ENCODE results near the gene PRKAA2.

The PRKAA2 gene

GRCh38 chr1:56715156-56715555, 70.0 kb downstream of the PRKAA2 start:
- TF ChIP-seq CTCF (conservative IDR thresholded peaks at IDR 0.05; ENCODE audit: low read depth): no peak
- no peak overlapping the region for H3K27ac ChIP-seq
- ChIA-PET POLR2A (ENCODE audit: low non-redundant PET) (no interaction called here), CTCF (interaction anchor here (0.6 kb wide), 1 partner anchor 789 kb away, joined by 3 read pairs; no protein-coding TSS in a partner anchor)
- DNase-seq (ENCODE audit: low spot score): no peak

GRCh38 chr1:56719171-56719570, 74.1 kb downstream of the PRKAA2 start:
- TF ChIP-seq CTCF (conservative IDR thresholded peaks at IDR 0.05; ENCODE audit: low read depth): no peak
- no peak overlapping the region for H3K27ac ChIP-seq
- POLR2A ChIA-PET (ENCODE audit: low non-redundant PET): no interaction called here
- CTCF ChIA-PET: no interaction called here
- DNase-seq (ENCODE audit: low spot score): no peak

DNA sequence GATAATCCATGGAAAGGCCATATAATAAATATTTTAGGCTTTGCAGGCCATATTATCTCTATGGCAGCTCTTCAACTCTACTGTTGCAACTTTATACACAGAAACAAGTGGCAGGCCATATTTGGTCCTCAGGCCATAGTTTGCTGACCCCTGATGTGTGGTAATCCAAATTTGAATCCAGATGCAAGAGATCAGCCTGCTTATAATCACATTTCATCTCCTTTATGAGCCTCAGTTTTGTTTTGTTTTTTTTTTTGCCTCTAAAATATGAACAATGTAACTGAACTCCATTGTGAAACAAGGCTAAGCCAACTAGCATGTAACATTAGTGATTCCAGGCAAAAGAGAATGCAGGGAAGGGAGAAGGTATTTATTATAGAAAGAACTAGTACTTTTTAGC, 81.6 kb downstream of the PRKAA2 start:
- no peak for DNase-seq (ENCODE audit: low spot score)
- H3K27ac ChIP-seq: no peak overlapping the region
- no peak for TF ChIP-seq CTCF (conservative IDR thresholded peaks at IDR 0.05; ENCODE audit: low read depth)
- ChIA-PET POLR2A (ENCODE audit: low non-redundant PET) (no interaction called here), CTCF (no interaction called here)

GRCh38 chr1:56728964-56729363, 83.8 kb downstream of the PRKAA2 start:
- no peak for DNase-seq (ENCODE audit: low spot score)
- no peak overlapping the region for H3K27ac ChIP-seq
- ChIA-PET POLR2A (ENCODE audit: low non-redundant PET) (no interaction called here), CTCF (no interaction called here)
- no peak for TF ChIP-seq CTCF (conservative IDR thresholded peaks at IDR 0.05; ENCODE audit: low read depth)

- POLR2A ChIA-PET (ENCODE audit: low non-redundant PET): no interaction called here
- DNase-seq (ENCODE audit: low spot score): no peak
- no peak overlapping the region for H3K27ac ChIP-seq
- CTCF ChIA-PET: no interaction called here
- TF ChIP-seq CTCF (conservative IDR thresholded peaks at IDR 0.05; ENCODE audit: low read depth): no peak
Observed at GRCh38 chr1:56745231-56745630, 100.1 kb downstream of the PRKAA2 start.

- ChIA-PET CTCF (interaction anchor here (0.6 kb wide), 1 partner anchor 77 kb away, joined by 3 read pairs; no protein-coding TSS in a partner anchor), POLR2A (ENCODE audit: low non-redundant PET) (no interaction called here)
- no peak overlapping the region for H3K27ac ChIP-seq
- no peak for TF ChIP-seq CTCF (conservative IDR thresholded peaks at IDR 0.05; ENCODE audit: low read depth)
- no peak for DNase-seq (ENCODE audit: low spot score)
Observed at GRCh38 chr1:56754708-56755479, 109.8 kb downstream of the PRKAA2 start.
